Upper lobe of left lung (tissue), 6 donors: Measurements from ENCODE around the gene S100A4. TPM values are rescaled to one million over a fixed set of nuclear protein-coding genes. Genes with fewer than 3 reads are reported as not detected.

Experiments
- ATAC-seq, 2 donors: fragments of 200-7000 bp; cut with Tn5 transposase; one replicate each; pipeline ENCODE4 v1.9.1; 2022; ENCODE audit warnings: mild to moderate bottlenecking in 2 of 2, moderate library complexity in 2 of 2; ENCODE audit not compliant: low FRiP score in 2 of 2
- DNase-seq, 2 donors: peaks; one replicate each; pipeline ENCODE4 v3.0.0-alpha.2; 2019 to 2020
- H3K27ac ChIP-seq, 4 donors: fragments of 200-600 bp; sonication (generic); one replicate each; pipeline ENCODE4 v1.5.1; 2016 to 2019
- H3K27me3 ChIP-seq, 4 donors: fragments of 200-600 bp; sonication (generic); one replicate each; pipeline ENCODE4 v1.5.1; 2017 to 2019
- H3K36me3 ChIP-seq, 4 donors: fragments of 200-600 bp; sonication (generic); one replicate each; pipeline ENCODE4 v1.5.1; 2016 to 2019
- H3K4me1 ChIP-seq, 4 donors: fragments of 200-600 bp; sonication (generic); one replicate each; pipeline ENCODE4 v1.5.1; 2018 to 2019
- H3K4me3 ChIP-seq, 4 donors: fragments of 200-600 bp; sonication (generic); one replicate each; pipeline ENCODE4 v1.5.1; 2017 to 2019; ENCODE audit warnings: mild to moderate bottlenecking in 2 of 4, moderate library complexity in 1 of 4
- H3K9me3 ChIP-seq, 4 donors: fragments of 200-600 bp; sonication (generic); one replicate each; pipeline ENCODE4 v1.5.1; 2018 to 2019
- CTCF ChIP-seq, 6 experiments: fragments of 450-650 bp in 4 of 6; fragments of 200-600 bp in 2 of 6; sonication (generic) in 2 of 6; IDR thresholded peaks; one replicate each; pipeline ENCODE4 v1.5.1; 2016 to 2019; ENCODE audit warnings: antibody characterized with exemption in 6 of 6
- EP300 ChIP-seq, 4 donors: sonication (generic); formaldehyde crosslinking; IDR thresholded peaks; one replicate each; pipeline ENCODE4 v1.5.1; 2017; ENCODE audit warnings: antibody characterized with exemption in 4 of 4, control low read depth in 2 of 4
- POLR2A ChIP-seq, 4 donors: fragments of 450-650 bp; IDR thresholded peaks; one replicate each; pipeline ENCODE4 v1.5.1; 2016 to 2017; ENCODE audit warnings: antibody characterized with exemption in 4 of 4, mild to moderate bottlenecking in 2 of 4
- POLR2AphosphoS5 ChIP-seq, 2 donors: sonication (generic); formaldehyde crosslinking; IDR thresholded peaks; one replicate each; pipeline ENCODE4 v1.5.1; 2017; ENCODE audit warnings: antibody characterized with exemption in 2 of 2
- WGBS, 2 donors: methylation state at CpG; one replicate each; pipeline ENCODE4 v1.1.5; 2017 to 2018; 5-methylcytosine and 5-hydroxymethylcytosine counted together
- total RNA-seq, 6 donors: library from RNA; depleted of rRNA in 4 of 6; stranded (reverse); fragments of >200 nt in 4 of 6; gene quantifications; one replicate each; pipeline versions ENCODE4 v1.1.0 to v1.2.1, GENCODE V29; 2016 to 2021
- donor health status: DM: no; HTN: no; CAD: no; lungs with moderate emphysema.
- donor health status: DM: no; HTN: yes; CAD: no; lungs with severe emphysema.

Gene S100A4
- total RNA-seq, 6 donors from 2014 or later: 234 to 983 (median 633) TPM

GRCh38 chr1:153568367-153569099, 22.9 kb upstream of the S100A4 start:
- Histone ChIP-seq H3K9me3 (no peaks in the 10 kb centered on the region), H3K27me3 (no peaks in the 10 kb centered on the region), H3K4me1 (peaks cover 48 to 69% (median 58%) of the 10 kb centered on the region in 4 donors), H3K27ac (peak overlapping the region; percentile 95 to 99 (median 96)), H3K4me3 (peak overlapping the region in 2 of 4 donors; percentile 25 to 30), H3K36me3 (no peaks in the 10 kb centered on the region)
- ATAC-seq (peak; percentile 56 to 70), DNase-seq (peak; percentile 86 to 95)
- TF ChIP-seq CTCF (IDR thresholded peaks at IDR 0.05) (peak; percentile 97 to 99 (median 99)), EP300 (IDR thresholded peaks at IDR 0.05) (no peak), POLR2A (IDR thresholded peaks at IDR 0.05) (peak in 3 of 4 donors; percentile 10 to 30 (median 21)), POLR2AphosphoS5 (IDR thresholded peaks at IDR 0.05) (peak; percentile 37 to 74)
- WGBS, 2 donors: 16 to 31% methylated on average over 13 to 25 of the region's 25 CpGs

GRCh38 chr1:153567621-153568366, 22.2 kb upstream of the S100A4 start:
- H3K27ac ChIP-seq: peak overlapping the region; percentile 95 to 99 (median 96)
- peak overlapping the region in 2 of 4 donors; percentile 25 to 30 for H3K4me3 ChIP-seq
- ATAC-seq: no peak
- no peaks in the 10 kb centered on the region for H3K9me3 ChIP-seq
- no peak for TF ChIP-seq POLR2A (IDR thresholded peaks at IDR 0.05)
- no peak for TF ChIP-seq EP300 (IDR thresholded peaks at IDR 0.05)
- no peak for TF ChIP-seq POLR2AphosphoS5 (IDR thresholded peaks at IDR 0.05)
- TF ChIP-seq CTCF (IDR thresholded peaks at IDR 0.05): no peak
- H3K36me3 ChIP-seq: no peaks in the 10 kb centered on the region
- no peak for DNase-seq
- peaks cover 41 to 62% (median 53%) of the 10 kb centered on the region in 4 donors for H3K4me1 ChIP-seq
- WGBS, 2 donors: 76 to 78% methylated on average over 21 to 22 of the region's 22 CpGs
- no peaks in the 10 kb centered on the region for H3K27me3 ChIP-seq

- Histone ChIP-seq H3K27ac (peak overlapping the region; percentile 95 to 99 (median 96)), H3K36me3 (no peaks in the 10 kb centered on the region), H3K4me1 (peaks cover 41 to 51% (median 44%) of the 10 kb centered on the region in 4 donors), H3K27me3 (no peaks in the 10 kb centered on the region), H3K4me3 (peak overlapping the region in 1 of 4 donors; percentile 21), H3K9me3 (no peaks in the 10 kb centered on the region)
- ATAC-seq: peak; percentile 95 to 96
- WGBS, 2 donors: 34 to 40% methylated on average over 12 to 16 of the region's 16 CpGs
- TF ChIP-seq CTCF (IDR thresholded peaks at IDR 0.05) (peak in 3 of 6 experiments; percentile 3 to 20 (median 18)), POLR2A (IDR thresholded peaks at IDR 0.05) (peak in 2 of 4 donors; percentile 36 to 85), EP300 (IDR thresholded peaks at IDR 0.05) (peak in 3 of 4 donors; percentile 14 to 97 (median 91)), POLR2AphosphoS5 (IDR thresholded peaks at IDR 0.05) (peak; percentile 96 to 97)
- peak; percentile 90 to 100 for DNase-seq
Measured at GRCh38 chr1:153566414-153567371, 21.1 kb upstream of the S100A4 start.
